Measurements from ENCODE around the gene GZF1. TPM values are rescaled to one million over a fixed set of nuclear protein-coding genes. Genes with fewer than 3 reads are reported as not detected.

The GZF1 gene
- total RNA-seq, 1 experiment from 2014 or later: 17.0 TPM

GRCh38 chr20:23419995-23420901, 58.3 kb downstream of the GZF1 start:
- peak overlapping the region; percentile 33 for H3K9ac ChIP-seq (ENCODE audit: extremely low read depth, insufficient read length, low read length)
- H3K79me1 ChIP-seq (ENCODE audit: insufficient read depth, low read depth, low read length, poor library complexity, severe bottlenecking): peaks cover 5% of the 10 kb centered on the region
- no peaks in the 10 kb centered on the region for H4K20me1 ChIP-seq (ENCODE audit: control insufficient read depth, insufficient read depth, insufficient read length)
- H2BK5ac ChIP-seq (ENCODE audit: insufficient read length, low read length): no peak overlapping the region
- no peak overlapping the region for H4K8ac ChIP-seq (replicated peaks; ENCODE audit: insufficient read length, low read depth, low read length)
- H3K9me3 ChIP-seq (ENCODE audit: control insufficient read depth, low read depth, low read length): no peaks in the 10 kb centered on the region
- H2BK12ac ChIP-seq (ENCODE audit: insufficient read length, low read depth, low read length): no peak overlapping the region
- no peak overlapping the region for H4K91ac ChIP-seq (ENCODE audit: insufficient read length, low read depth, low read length)
- Mint-ChIP-seq H3K27me3 (ENCODE audit: low read depth) (peaks cover 3% of the 10 kb centered on the region), H3K36me3 (ENCODE audit: insufficient read depth in 1 of 3, low read depth in 3 of 3) (peaks cover 0 to 8% (median 7%) of the 10 kb centered on the region in 3 experiments; a peak in 5 of 7 replicates), H3K4me1 (peaks cover 22 to 24% of the 10 kb centered on the region in 2 experiments), H3K27ac (peak overlapping the region in 2 of 3 experiments; percentile 61 to 62; a peak in 1 of 7 replicates), H3K9me3 (peaks cover under 1 to 9% of the 10 kb centered on the region in 2 experiments; a peak in 2 of 5 replicates), H3K4me3 (peak overlapping the region; percentile 80 to 93)
- H3K18ac ChIP-seq (ENCODE audit: insufficient read length, low read depth, low read length): no peak overlapping the region
- H3T11ph ChIP-seq (ENCODE audit: low read length): no peak overlapping the region
- H3K4ac ChIP-seq (ENCODE audit: low read depth, low read length): no peak overlapping the region
- no peak overlapping the region for H2BK120ac ChIP-seq (ENCODE audit: low read depth, low read length, poor library complexity, severe bottlenecking)
- no peak overlapping the region for H2BK15ac ChIP-seq (ENCODE audit: low read depth, low read length)
- no peak overlapping the region for H2AK5ac ChIP-seq (ENCODE audit: insufficient read length, low read length)
- H3K56ac ChIP-seq (ENCODE audit: insufficient read length, low read depth, low read length): no peak overlapping the region
- no peak overlapping the region for H3K27ac ChIP-seq (ENCODE audit: insufficient read length, low read depth, low read length)
- DNase-seq: no peak
- peak overlapping the region; percentile 83 for H3K4me2 ChIP-seq (ENCODE audit: insufficient read depth, insufficient read length, low read length)
- no peak overlapping the region for H2BK20ac ChIP-seq (ENCODE audit: low read depth, low read length, poor library complexity, severe bottlenecking)
- H2AFZ ChIP-seq (ENCODE audit: low read length): no peak overlapping the region
- H3K4me1 ChIP-seq (ENCODE audit: insufficient read depth, low read length): no peaks in the 10 kb centered on the region
- TF ChIP-seq CTCF (conservative IDR thresholded peaks at IDR 0.05): no peak
- H3K27me3 ChIP-seq (ENCODE audit: insufficient read depth, low read length): no peaks in the 10 kb centered on the region
- H3K23ac ChIP-seq (ENCODE audit: insufficient read length, low read depth, low read length): no peak overlapping the region
- peaks cover 8% of the 10 kb centered on the region for H3K23me2 ChIP-seq (ENCODE audit: insufficient read length, low read depth, low read length, poor library complexity, severe bottlenecking)
- H3K14ac ChIP-seq (ENCODE audit: insufficient read depth, low read length): 0 out of 2 replicates have a peak overlapping the region, but pooled peaks have one; percentile 8
- H4K5ac ChIP-seq (ENCODE audit: insufficient read length, low read depth, low read length): no peak overlapping the region
- H3K79me2 ChIP-seq (ENCODE audit: insufficient read depth, low read length): peaks cover 6% of the 10 kb centered on the region; the same call in 1 of the 2 replicates
- no CpG with 5 or more reads among the region's 58 CpGs for WGBS (ENCODE audit: extremely low coverage, insufficient read length, low lambda C conversion rate)
